Gastrocnemius medialis (tissue), 4 donors: ENCODE data around the gene RALGAPA1. TPM values are rescaled to one million over a fixed set of nuclear protein-coding genes. Genes with fewer than 3 reads are reported as not detected.

Experiments
- ATAC-seq, 2 donors: fragments of 150-250 bp; one replicate each; pipeline ENCODE4 v1.9.1; 2016
- DNase-seq, 2 donors: peaks; one replicate each; pipeline ENCODE4 v3.0.0-alpha.2; 2019
- H3K27ac ChIP-seq, 4 donors: fragments of 200-600 bp; sonication (generic); 1 replicate in 1 of 4; 2 replicates in 3 of 4; pipeline ENCODE4 v1.5.1; 2016 to 2018; ENCODE audit warnings: mild to moderate bottlenecking in 2 of 4, moderate library complexity in 1 of 4
- H3K27me3 ChIP-seq, 3 donors: fragments of 200-600 bp; sonication (generic) in 2 of 3; 1 replicate in 1 of 3; 2 replicates in 2 of 3; pipeline versions ENCODE4 v1.5.1 to v1.6.0; 2016 to 2019; ENCODE audit warnings: mild to moderate bottlenecking in 1 of 3, moderate library complexity in 1 of 3
- H3K36me3 ChIP-seq, 2 donors: fragments of 200-600 bp; sonication (generic) in 1 of 2; one replicate each; pipeline ENCODE4 v1.5.1; 2017 to 2018
- H3K4me1 ChIP-seq, 2 donors: fragments of 200-600 bp; sonication (generic) in 1 of 2; one replicate each; pipeline ENCODE4 v1.5.1; 2016 to 2017; ENCODE audit warnings: mild to moderate bottlenecking in 2 of 2
- H3K4me3 ChIP-seq, 4 donors: fragments of 200-600 bp; sonication (generic) in 3 of 4; 1 replicate in 1 of 4; 2 replicates in 3 of 4; pipeline ENCODE4 v1.5.1; 2016 to 2019; ENCODE audit warnings: mild to moderate bottlenecking in 2 of 4
- H3K9me3 ChIP-seq, 3 donors: fragments of 200-600 bp; sonication (generic) in 2 of 3; 1 replicate in 1 of 3; 2 replicates in 2 of 3; pipeline ENCODE4 v1.5.1; 2016 to 2019
- CTCF ChIP-seq, 5 experiments: fragments of 450-650 bp in 3 of 5; fragments of 200-600 bp in 2 of 5; sonication (generic) in 2 of 5; IDR thresholded peaks in 4 of 5; conservative IDR thresholded peaks in 1 of 5; 1 replicate in 4 of 5; 2 replicates in 1 of 5; pipeline ENCODE4 v1.5.1; 2016 to 2019; ENCODE audit warnings: antibody characterized with exemption in 5 of 5, mild to moderate bottlenecking in 3 of 5, moderate library complexity in 3 of 5
- POLR2A ChIP-seq, 2 donors: fragments of 450-650 bp; IDR thresholded peaks; one replicate each; pipeline ENCODE4 v1.6.1; 2017; ENCODE audit warnings: antibody characterized with exemption in 2 of 2, mild to moderate bottlenecking in 2 of 2, moderate library complexity in 2 of 2
- in situ Hi-C, 4 donors: fragments of 200-750 bp; cut with MboI; loops; one replicate each; pipeline versions ENCODE4 v1.15.0 to v1.8.0; 2017; ENCODE audit warnings: low sequenced_read_pairs in 4 of 4
- intact Hi-C: fragments of 100-400 bp; cut with DNase I; formaldehyde crosslinking; loops from one replicate; pipeline ENCODE4 v1.15.1; 2023; ENCODE audit warnings: low total_unique reads
- total RNA-seq, 4 donors: library from RNA; depleted of rRNA; stranded (reverse); fragments of >200 nt; gene quantifications; one replicate each; pipeline versions ENCODE4 v1.1.0 to v1.2.3, GENCODE V29; 2016

Gene RALGAPA1
- total RNA-seq, 4 donors from 2014 or later, result 26.0 to 55.9 (median 30.2) TPM

- Histone ChIP-seq H3K27me3 (no peaks in the 10 kb centered on the region), H3K27ac (no peak overlapping the region), H3K4me1 (peaks cover 0 to 5% of the 10 kb centered on the region in 2 donors), H3K36me3 (no peaks in the 10 kb centered on the region), H3K4me3 (no peak overlapping the region), H3K9me3 (no peaks in the 10 kb centered on the region)
- ATAC-seq (no peak), DNase-seq (no peak)
- in situ Hi-C loops, result no loop called here
- peak in 4 of 5 experiments; percentile 12 to 74 (median 53) for TF ChIP-seq CTCF (IDR thresholded peaks at IDR 0.05 in 4 of 5, conservative IDR thresholded peaks at IDR 0.05 in 1 of 5)
- TF ChIP-seq POLR2A (IDR thresholded peaks at IDR 0.05), result no peak
- intact Hi-C loops, result loop anchor here (10.0 kb wide), 1 partner anchor 697 kb away; the partner anchor contains the start of genes PPP2R3C and PRORP
These were observed 12.7 kb upstream of the RALGAPA1 start for GRCh38 chr14:35821564-35822411.

GRCh38 chr14:35819591-35820540, 10.8 kb upstream of the RALGAPA1 start:
- in situ Hi-C loops, result no loop called here
- Histone ChIP-seq H3K9me3 (no peaks in the 10 kb centered on the region), H3K4me3 (no peak overlapping the region), H3K27ac (no peak overlapping the region), H3K4me1 (no peaks in the 10 kb centered on the region), H3K27me3 (no peaks in the 10 kb centered on the region), H3K36me3 (no peaks in the 10 kb centered on the region)
- TF ChIP-seq POLR2A (IDR thresholded peaks at IDR 0.05) (no peak), CTCF (IDR thresholded peaks at IDR 0.05 in 4 of 5, conservative IDR thresholded peaks at IDR 0.05 in 1 of 5) (no peak)
- intact Hi-C loops, result loop anchor here (10.0 kb wide), 2 partner anchors 125 to 695 kb away; partner anchors contain the start of genes PPP2R3C and PRORP
- DNase-seq (no peak), ATAC-seq (no peak)

- no peaks in the 10 kb centered on the region for H3K36me3 ChIP-seq
- intact Hi-C loops (loop anchor here (10.0 kb wide), 1 partner anchor 124 kb away; no protein-coding TSS in a partner anchor), in situ Hi-C loops (no loop called here)
- H3K4me1 ChIP-seq, result no peaks in the 10 kb centered on the region
- H3K27me3 ChIP-seq, result no peaks in the 10 kb centered on the region
- TF ChIP-seq POLR2A (IDR thresholded peaks at IDR 0.05) (no peak), CTCF (IDR thresholded peaks at IDR 0.05 in 4 of 5, conservative IDR thresholded peaks at IDR 0.05 in 1 of 5) (peak; percentile 37 to 63 (median 54))
- H3K9me3 ChIP-seq, result no peaks in the 10 kb centered on the region
- DNase-seq, result no peak
- H3K4me3 ChIP-seq, result no peak overlapping the region
- peak; percentile 81 to 86 for ATAC-seq
- no peak overlapping the region for H3K27ac ChIP-seq
These were observed 9.4 kb upstream of the RALGAPA1 start for GRCh38 chr14:35818346-35819115.

GRCh38 chr14:35814371-35815005, 5.4 kb upstream of the RALGAPA1 start:
- no peaks in the 10 kb centered on the region for H3K9me3 ChIP-seq
- H3K27me3 ChIP-seq, result no peaks in the 10 kb centered on the region
- in situ Hi-C loops (no loop called here), intact Hi-C loops (loop anchor here (10.0 kb wide), 1 partner anchor 120 kb away; no protein-coding TSS in a partner anchor)
- no peak overlapping the region for H3K4me3 ChIP-seq
- H3K4me1 ChIP-seq, result no peaks in the 10 kb centered on the region
- no peaks in the 10 kb centered on the region for H3K36me3 ChIP-seq
- DNase-seq, result no peak
- TF ChIP-seq POLR2A (IDR thresholded peaks at IDR 0.05), result no peak
- peak; percentile 27 to 69 (median 44) for TF ChIP-seq CTCF (IDR thresholded peaks at IDR 0.05 in 4 of 5, conservative IDR thresholded peaks at IDR 0.05 in 1 of 5)
- ATAC-seq, result no peak
- H3K27ac ChIP-seq, result no peak overlapping the region
